HG03135 (cell line): Measurements from ENCODE around the gene CADM4.
"Not testable (repeated sequence)": the region's sequence is repeated elsewhere in the genome, so short reads cannot be mapped to it uniquely, and the experiment has no call there.

ENCODE experiments used
- ATAC-seq: cut with Tn5 transposase; IDR thresholded peaks from one replicate; pipeline ENCODE4 v1.9.1; 2021; ENCODE audit warnings: mild to moderate bottlenecking, moderate library complexity; ENCODE audit not compliant: unreplicated experiment

The CADM4 gene

DNA sequence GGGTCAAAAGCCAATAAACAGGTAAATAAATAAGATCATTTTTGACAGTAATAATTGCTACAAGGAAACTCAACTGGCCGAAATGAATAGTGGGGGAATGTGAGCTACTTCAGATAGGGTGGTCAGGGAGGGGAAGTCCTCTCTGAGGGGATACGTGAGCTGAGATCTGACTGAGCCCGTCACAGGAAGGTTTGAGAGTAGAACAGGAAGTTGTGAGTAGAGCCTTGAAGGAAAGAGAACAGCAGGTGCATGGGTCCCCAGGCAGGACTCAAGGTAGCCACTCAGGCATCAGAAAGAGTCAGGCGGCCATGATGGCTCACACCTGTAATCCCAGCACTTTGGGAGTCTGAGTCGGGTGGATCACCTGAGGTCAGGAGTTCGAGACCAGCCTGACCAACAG lies 50.0 kb downstream of the CADM4 start:
- ATAC-seq, result no peak

DNA sequence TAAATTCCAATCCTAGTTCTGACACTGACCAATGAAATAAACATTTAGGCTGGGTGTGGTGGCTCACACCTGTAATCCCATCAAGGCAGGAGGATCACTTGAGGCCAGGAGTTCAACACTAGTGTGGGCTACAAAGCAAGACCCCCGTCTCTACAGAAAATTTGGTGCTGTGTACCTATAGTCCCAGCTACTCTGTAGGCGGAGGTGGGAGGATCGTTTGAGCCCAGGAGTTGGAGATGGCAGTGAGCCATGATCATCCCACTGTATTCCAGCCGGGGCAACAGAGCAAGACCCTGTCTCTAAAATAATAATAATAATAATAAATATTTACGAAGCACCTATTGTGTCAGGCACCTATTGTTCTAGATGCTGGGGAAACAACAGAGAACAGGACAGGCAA lies 50.4 kb downstream of the CADM4 start:
- ATAC-seq, result no peak

DNA sequence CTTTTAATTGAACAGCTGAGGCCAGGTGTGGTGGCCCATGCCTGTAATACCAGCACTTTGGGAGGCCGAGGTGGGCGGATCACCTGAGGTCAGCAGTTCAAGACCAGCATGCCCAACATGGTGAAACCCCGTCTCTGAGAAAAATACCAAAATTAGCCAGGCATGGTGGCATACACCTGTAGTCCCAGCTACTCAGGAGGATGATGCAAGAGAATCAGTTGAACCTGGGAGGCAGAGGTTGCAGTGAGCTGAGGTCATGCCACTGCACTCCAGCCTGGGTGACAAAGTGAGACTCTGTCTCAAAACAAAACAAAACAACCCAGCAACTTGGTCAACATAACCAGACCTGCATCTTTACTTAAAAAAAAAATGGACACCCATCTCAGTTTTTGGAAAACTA lies 52.6 kb downstream of the CADM4 start:
- not testable (repeated sequence) for ATAC-seq

DNA sequence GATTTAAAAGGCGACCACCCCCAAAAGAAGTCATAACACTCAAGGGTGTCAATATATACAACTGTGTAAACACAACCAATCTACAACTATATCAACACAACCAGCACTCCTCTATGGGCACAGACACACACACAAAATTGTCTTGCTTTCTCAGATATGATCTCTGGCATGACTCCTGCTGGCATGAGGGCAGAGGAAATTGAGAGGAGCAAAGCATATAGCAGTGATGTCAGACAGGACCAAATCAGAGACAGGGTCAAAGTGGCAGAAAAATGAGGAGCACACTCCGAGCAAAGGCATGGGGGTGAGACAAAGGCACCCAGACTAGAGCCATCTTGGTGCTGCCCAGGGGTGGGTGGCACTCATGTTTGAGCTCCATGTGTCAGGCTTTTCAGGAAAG lies 53.3 kb downstream of the CADM4 start:
- ATAC-seq, result no peak

DNA sequence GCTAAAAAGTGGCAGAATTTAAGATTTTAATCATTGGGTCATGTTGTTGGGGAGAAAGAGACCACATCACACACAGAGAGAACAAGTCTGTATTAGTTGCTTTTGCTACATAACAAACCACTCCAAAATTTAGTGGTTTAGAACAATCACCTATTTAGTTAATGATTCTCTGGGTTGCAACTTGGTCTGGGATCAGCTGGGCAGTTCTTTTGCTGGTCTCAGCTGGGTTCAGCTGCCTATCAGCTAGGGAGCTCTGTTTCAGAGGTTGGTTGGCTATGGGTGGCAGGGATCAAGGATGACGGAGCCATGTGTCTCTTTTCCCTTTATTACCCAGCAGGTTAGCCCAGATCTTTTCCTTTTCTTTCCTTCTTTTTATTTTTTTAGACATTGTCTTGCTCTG lies 55.2 kb downstream of the CADM4 start:
- no peak for ATAC-seq

DNA sequence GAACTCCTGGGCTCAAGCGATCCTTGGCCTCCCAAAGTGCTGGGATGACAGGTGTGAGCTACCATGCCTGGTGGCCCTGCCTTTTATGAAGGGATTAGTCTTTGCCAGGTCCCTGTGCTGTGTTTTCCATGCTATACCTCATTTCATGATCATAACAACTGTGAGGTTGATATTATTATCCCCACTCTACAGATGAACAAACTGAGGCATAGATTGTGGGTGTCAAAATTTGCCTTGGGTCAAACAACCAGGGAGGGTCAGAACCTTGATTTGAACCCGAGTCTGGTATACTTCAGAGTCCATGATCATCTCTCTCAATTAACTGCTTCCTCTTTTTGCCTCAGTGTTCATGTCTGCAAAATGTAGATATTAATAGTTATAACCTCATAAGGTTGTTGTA lies 57.2 kb downstream of the CADM4 start:
- no peak for ATAC-seq

DNA sequence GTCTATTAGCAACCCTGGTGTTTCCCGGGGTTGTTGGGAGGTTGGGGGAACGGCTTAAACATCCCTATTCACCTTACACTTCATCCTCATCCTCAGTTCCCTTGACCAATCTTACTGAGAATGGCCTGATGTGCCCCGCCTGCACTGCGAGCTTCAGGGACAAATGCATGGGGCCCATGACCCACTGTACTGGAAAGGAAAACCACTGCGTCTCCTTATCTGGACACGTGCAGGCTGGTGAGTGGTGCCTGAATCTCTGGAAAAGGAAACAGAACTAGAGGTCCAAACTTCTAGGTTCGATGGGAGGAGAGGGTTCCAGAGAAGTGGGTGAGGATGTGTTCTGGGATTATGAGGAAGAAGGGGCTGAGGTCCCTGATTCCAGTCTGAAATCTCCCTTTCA lies 58.2 kb downstream of the CADM4 start:
- no peak for ATAC-seq

DNA sequence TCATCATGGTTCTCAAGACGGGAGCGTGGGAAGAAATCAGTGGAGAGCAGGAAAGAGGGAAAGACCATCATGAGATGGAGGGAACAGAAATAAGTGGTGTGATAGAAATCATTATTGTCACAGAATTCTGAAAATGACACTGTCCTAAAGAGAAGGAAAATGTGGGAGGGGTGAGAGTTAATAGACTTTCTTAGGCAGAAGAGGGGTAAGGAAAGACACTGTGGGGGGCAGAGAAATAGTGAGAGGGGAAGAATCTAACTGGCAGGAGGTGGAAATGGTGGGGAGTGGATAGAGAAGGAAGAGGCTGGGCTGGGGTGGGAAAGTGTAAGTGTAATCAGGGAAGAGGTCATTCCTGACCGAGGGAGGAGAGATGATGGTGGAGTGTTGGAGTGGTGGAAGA lies 60.9 kb downstream of the CADM4 start:
- ATAC-seq, result no peak

DNA sequence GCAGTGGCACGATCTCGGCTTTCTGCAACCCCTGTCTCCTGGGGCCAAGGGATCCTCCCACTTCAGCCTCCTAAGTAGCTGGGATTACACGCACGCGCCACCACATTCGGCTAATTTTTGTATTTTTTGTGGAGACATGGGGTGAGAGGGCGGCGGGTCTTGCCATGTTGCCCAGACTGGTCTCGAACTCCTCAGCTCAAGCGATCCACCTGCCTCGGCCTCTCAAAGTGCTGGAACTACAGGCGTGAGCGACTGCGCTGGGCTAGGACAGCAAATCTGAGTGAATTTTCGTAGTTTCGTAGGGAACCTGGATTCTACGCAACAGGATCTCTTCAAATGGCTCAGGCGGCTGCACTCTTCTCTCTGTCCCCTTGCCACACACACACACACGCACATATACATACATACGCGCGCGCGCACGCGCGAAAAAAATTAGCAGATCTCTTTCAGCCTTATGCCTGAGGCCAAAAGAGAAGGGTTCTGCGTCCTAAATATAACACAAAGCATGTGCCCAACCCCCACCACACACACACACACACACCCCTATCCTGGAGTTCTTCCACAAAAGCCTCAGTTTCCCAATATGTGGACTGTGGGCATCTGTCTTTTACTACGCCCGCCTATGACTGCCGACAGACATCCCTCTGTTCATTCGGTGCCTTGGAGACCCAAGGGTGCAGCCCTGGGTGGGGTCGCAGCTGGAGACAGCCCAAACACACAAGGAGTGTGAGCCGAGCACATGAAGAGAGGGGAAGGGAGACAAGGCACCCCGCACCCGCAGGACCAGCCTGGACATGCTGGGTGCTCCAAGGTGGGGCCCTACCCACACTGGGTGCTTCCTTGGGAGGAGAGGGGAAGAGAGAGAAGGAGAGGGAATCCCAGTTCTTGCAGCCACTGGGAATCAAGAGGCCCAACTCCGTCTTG lies 63.4 kb downstream of the CADM4 start:
- no peak for ATAC-seq

GRCh38 chr19:43575156-43575950 lies 64.3 kb downstream of the CADM4 start, which contains the start of the genes PINLYP and XRCC1:
Gene PINLYP (plus strand): TSS chr19:43575801. CDS start chr19:43577192, 1,391 bp downstream.
Gene XRCC1 (minus strand): TSS chr19:43575527. CDS start chr19:43575458, 69 bp downstream.
- ATAC-seq, result peak; percentile 97

GRCh38 chr19:43574424-43575155 lies 65.1 kb downstream of the CADM4 start:
- no peak for ATAC-seq
